Hepatocyte (in vitro differentiated cells): ENCODE results near the gene PCED1A. TPM values are rescaled to one million over a fixed set of nuclear protein-coding genes. Genes with fewer than 3 reads are reported as not detected.
A peak's percentile ranks its signal among the peaks of the same experiment; 100 is the strongest.

Source experiments
- DNase-seq: peaks from one replicate; pipeline ENCODE4 v3.0.0-alpha.2; 2016; ENCODE audit warnings: low spot score
- H2AFZ ChIP-seq: fragments of 200-600 bp; sonication (generic); 2 replicates; pipeline ENCODE4 v1.6.0; 2016; ENCODE audit warnings: antibody characterized with exemption, mild to moderate bottlenecking
- H3K27ac ChIP-seq: fragments of 200-600 bp; sonication (generic); 2 replicates; pipeline ENCODE4 v1.5.1; 2016; ENCODE audit warnings: mild to moderate bottlenecking
- H3K27me3 ChIP-seq: fragments of 200-600 bp; sonication (generic); 2 replicates; pipeline ENCODE4 v1.6.1; 2016
- H3K36me3 ChIP-seq: fragments of 200-600 bp; sonication (generic); replicated peaks from 2 replicates; pipeline ENCODE4 v1.5.1; 2016; ENCODE audit warnings: low read depth; ENCODE audit not compliant: insufficient read depth
- H3K4me1 ChIP-seq: fragments of 200-600 bp; sonication (generic); 2 replicates; pipeline ENCODE4 v1.5.1; 2016; ENCODE audit warnings: mild to moderate bottlenecking, moderate library complexity; ENCODE audit not compliant: insufficient read depth
- H3K4me2 ChIP-seq: fragments of 200-600 bp; sonication (generic); 2 replicates; pipeline ENCODE4 v1.6.0; 2016
- H3K4me3 ChIP-seq: fragments of 200-600 bp; sonication (generic); 2 replicates; pipeline ENCODE4 v1.5.1; 2016; ENCODE audit warnings: mild to moderate bottlenecking
- H3K79me2 ChIP-seq: fragments of 200-600 bp; sonication (generic); 2 replicates; pipeline ENCODE4 v1.6.0; 2017; ENCODE audit warnings: mild to moderate bottlenecking
- H3K9me2 ChIP-seq: fragments of 200-600 bp; sonication (generic); replicated peaks from 2 replicates; pipeline ENCODE4 v1.6.0; 2017; ENCODE audit warnings: mild to moderate bottlenecking; ENCODE audit not compliant: insufficient read depth
- H3K9me3 ChIP-seq: fragments of 200-600 bp; sonication (generic); 2 replicates; pipeline ENCODE4 v1.5.1; 2016; ENCODE audit warnings: low read depth, mild to moderate bottlenecking
- H4K20me1 ChIP-seq: fragments of 200-600 bp; sonication (generic); 2 replicates; pipeline ENCODE4 v1.6.0; 2016; ENCODE audit warnings: mild to moderate bottlenecking; ENCODE audit not compliant: insufficient read depth, poor library complexity, severe bottlenecking
- EZH2 ChIP-seq: fragments of 200-600 bp; sonication (generic); IDR thresholded peaks from 2 replicates; pipeline ENCODE4 v1.6.1; 2016; ENCODE audit warnings: antibody characterized with exemption, mild to moderate bottlenecking, borderline replicate concordance
- EZH2phosphoT487 ChIP-seq: fragments of 200-600 bp; sonication (generic); IDR thresholded peaks from one replicate; pipeline ENCODE4 v1.6.1; 2018; ENCODE audit warnings: antibody characterized with exemption, mild to moderate bottlenecking, low read depth, moderate library complexity; ENCODE audit not compliant: unreplicated experiment, severe bottlenecking
- WGBS: methylation state at CpG from one replicate; pipeline ENCODE4 v1.1.6; 2016; ENCODE audit warnings: low lambda C conversion rate; ENCODE audit errors: missing lambda C conversion rate; 5-methylcytosine and 5-hydroxymethylcytosine counted together
- polyA plus RNA-seq: library from polyadenylated mRNA; unstranded; fragments of >200 nt; fragmentation: Nextera tagmentation; extraction: Ambion mirVana; gene quantifications from 2 replicates; pipeline ENCODE4 v1.2.1, GENCODE V29; 2016
- total RNA-seq: library from RNA; depleted of rRNA; stranded (reverse); fragments of >200 nt; gene quantifications from 2 replicates; pipeline ENCODE4 v1.2.3, GENCODE V29; 2014
- TF ChIP-seq, protein P1 (sequence below): fragments of 200-600 bp; sonication (generic); IDR thresholded peaks from 2 replicates; pipeline ENCODE4 v1.5.1; 2016; ENCODE audit warnings: antibody characterized with exemption, mild to moderate bottlenecking; ENCODE audit not compliant: poor library complexity

The PCED1A gene
- total and polyA plus RNA-seq, 2 experiments from 2014 or later, result 41.2 to 43.0 TPM

GRCh38 chr20:2804041-2804828, 36.2 kb downstream of the PCED1A start:
- TF ChIP-seq EZH2phosphoT487 (no peak), EZH2 (no peak)
- TF ChIP-seq, protein P1, sequence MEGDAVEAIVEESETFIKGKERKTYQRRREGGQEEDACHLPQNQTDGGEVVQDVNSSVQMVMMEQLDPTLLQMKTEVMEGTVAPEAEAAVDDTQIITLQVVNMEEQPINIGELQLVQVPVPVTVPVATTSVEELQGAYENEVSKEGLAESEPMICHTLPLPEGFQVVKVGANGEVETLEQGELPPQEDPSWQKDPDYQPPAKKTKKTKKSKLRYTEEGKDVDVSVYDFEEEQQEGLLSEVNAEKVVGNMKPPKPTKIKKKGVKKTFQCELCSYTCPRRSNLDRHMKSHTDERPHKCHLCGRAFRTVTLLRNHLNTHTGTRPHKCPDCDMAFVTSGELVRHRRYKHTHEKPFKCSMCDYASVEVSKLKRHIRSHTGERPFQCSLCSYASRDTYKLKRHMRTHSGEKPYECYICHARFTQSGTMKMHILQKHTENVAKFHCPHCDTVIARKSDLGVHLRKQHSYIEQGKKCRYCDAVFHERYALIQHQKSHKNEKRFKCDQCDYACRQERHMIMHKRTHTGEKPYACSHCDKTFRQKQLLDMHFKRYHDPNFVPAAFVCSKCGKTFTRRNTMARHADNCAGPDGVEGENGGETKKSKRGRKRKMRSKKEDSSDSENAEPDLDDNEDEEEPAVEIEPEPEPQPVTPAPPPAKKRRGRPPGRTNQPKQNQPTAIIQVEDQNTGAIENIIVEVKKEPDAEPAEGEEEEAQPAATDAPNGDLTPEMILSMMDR, result no peak
- Histone ChIP-seq H3K27me3 (peaks cover 82% of the 10 kb centered on the region), H3K27ac (no peak overlapping the region), H3K9me3 (no peaks in the 10 kb centered on the region), H3K4me2 (peak overlapping the region; percentile 44), H3K9me2 (no peaks in the 10 kb centered on the region), H2AFZ (no peak overlapping the region), H3K79me2 (no peaks in the 10 kb centered on the region), H3K36me3 (no peaks in the 10 kb centered on the region), H3K4me3 (no peak overlapping the region), H4K20me1 (no peaks in the 10 kb centered on the region), H3K4me1 (peaks cover 3% of the 10 kb centered on the region)
- 57% methylated on average over 16 of the region's 16 CpGs for WGBS
- DNase-seq, result no peak

GRCh38 chr20:2801286-2801728, 39.1 kb downstream of the PCED1A start:
- no peak overlapping the region for H3K4me3 ChIP-seq
- TF ChIP-seq, protein P1, result no peak
- TF ChIP-seq EZH2phosphoT487 (no peak), EZH2 (no peak)
- H3K79me2 ChIP-seq, result no peaks in the 10 kb centered on the region
- H3K27me3 ChIP-seq, result peaks cover 66% of the 10 kb centered on the region
- H3K9me3 ChIP-seq, result no peaks in the 10 kb centered on the region
- H4K20me1 ChIP-seq, result no peaks in the 10 kb centered on the region
- no peaks in the 10 kb centered on the region for H3K9me2 ChIP-seq
- WGBS, result 13% methylated on average over 13 of the region's 13 CpGs
- H2AFZ ChIP-seq, result peak overlapping the region; percentile 94
- H3K4me1 ChIP-seq, result peaks cover 3% of the 10 kb centered on the region
- peak overlapping the region; percentile 81 for H3K4me2 ChIP-seq
- DNase-seq, result no peak
- no peaks in the 10 kb centered on the region for H3K36me3 ChIP-seq
- H3K27ac ChIP-seq, result peak overlapping the region; percentile 89

- no peak for TF ChIP-seq EZH2phosphoT487
- TF ChIP-seq, protein P1, result no peak
- no peak for TF ChIP-seq EZH2
- peak within 1 kb of the TSS; percentile 55 for H3K4me3 ChIP-seq
These were observed 39.8 kb downstream of the PCED1A start, which contains the start of gene CPXM1 for GRCh38 chr20:2800521-2801285. CPXM1 (minus strand) TSS chr20:2800627; CDS start chr20:2800572, 55 bp downstream.

More at GRCh38 chr20:2800521-2801285, 39.8 kb downstream of the PCED1A start, which contains the start of gene CPXM1:
- Histone ChIP-seq H3K9me2 (no peaks in the 10 kb centered on the region), H3K36me3 (no peaks in the 10 kb centered on the region), H3K79me2 (no peaks in the 10 kb centered on the region), H3K9me3 (no peaks in the 10 kb centered on the region), H3K27me3 (peaks cover 60% of the 10 kb centered on the region), H3K4me1 (peaks cover 3% of the 10 kb centered on the region), H4K20me1 (no peaks in the 10 kb centered on the region), H3K4me2 (peak within 1 kb of the TSS; percentile 81), H3K27ac (peak within 1 kb of the TSS; percentile 89), H2AFZ (peak within 1 kb of the TSS; percentile 94)
- 2% methylated on average over 22 of the region's 52 CpGs for WGBS
- peak; percentile 55 for DNase-seq
